Measurements from ENCODE around the gene GRID1. TPM values are rescaled to one million over a fixed set of nuclear protein-coding genes. Genes with fewer than 3 reads are reported as not detected.

The GRID1 gene
- total and polyA plus RNA-seq, 5 donors = 0.06 to 1.8 (median 0.29) TPM

DNA sequence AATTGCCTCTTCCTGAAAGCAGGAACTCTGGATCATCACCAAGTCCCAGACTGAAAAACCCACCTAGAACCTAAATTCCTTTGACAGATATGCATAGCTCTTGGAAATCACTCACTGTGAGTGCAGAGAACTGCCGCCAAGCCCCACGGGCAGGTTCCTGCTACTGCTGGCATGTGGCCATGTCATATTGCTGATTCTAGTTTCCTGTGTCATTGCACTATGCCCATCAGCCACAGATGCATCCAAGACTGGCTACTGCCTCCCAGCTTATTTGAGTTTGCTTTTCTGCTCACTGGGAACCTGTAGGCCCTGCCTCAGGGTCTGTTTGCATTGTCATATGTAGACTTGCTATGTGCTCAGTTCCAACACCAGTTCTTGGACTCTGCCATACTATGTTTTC lies 786.0 kb downstream of the GRID1 start:
- DNase-seq (no peak), ATAC-seq (no peak)
- intact Hi-C loops (cut with DNase I) = no loop called here
- Histone ChIP-seq H3K27ac (ENCODE audit: low read length) (no peak overlapping the region), H3K27me3 (ENCODE audit: control insufficient read depth, insufficient read depth) (no peaks in the 10 kb centered on the region), H3K4me3 (ENCODE audit: low read length) (no peak overlapping the region), H3K9me3 (ENCODE audit: control insufficient read depth, low read length) (peaks cover 2% of the 10 kb centered on the region), H3K4me1 (ENCODE audit: control insufficient read depth, insufficient read depth, low read length) (no peaks in the 10 kb centered on the region)
- 39% methylated on average over 2 of the region's 2 CpGs for WGBS

DNA sequence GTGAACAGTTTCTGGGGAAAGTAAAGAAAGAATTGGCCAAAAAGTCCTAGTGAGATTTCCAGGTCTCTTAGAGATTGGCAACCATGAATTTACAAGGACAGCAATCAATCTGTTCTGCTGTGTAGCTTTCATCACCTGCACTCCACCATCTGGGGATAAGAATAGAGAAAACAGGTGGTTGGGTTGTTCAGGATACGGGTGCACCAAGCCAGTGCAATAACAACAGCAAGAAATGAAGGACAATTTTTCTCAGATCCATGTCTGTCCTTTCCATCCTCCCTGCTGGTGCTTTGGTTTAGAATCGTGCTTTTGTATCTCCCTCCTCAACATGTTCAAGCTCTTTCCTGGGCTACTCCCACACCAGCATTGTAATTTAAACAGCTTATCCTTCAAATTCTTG lies 787.7 kb downstream of the GRID1 start:
- intact Hi-C loops (cut with DNase I) = no loop called here
- WGBS = 52% methylated on average over 2 of the region's 2 CpGs
- no peak overlapping the region for H3K27ac ChIP-seq (ENCODE audit: low read length)
- no peak overlapping the region for H3K4me3 ChIP-seq (ENCODE audit: low read length)
- H3K27me3 ChIP-seq (ENCODE audit: control insufficient read depth, insufficient read depth) = no peaks in the 10 kb centered on the region
- ATAC-seq = no peak
- peaks cover 2% of the 10 kb centered on the region for H3K9me3 ChIP-seq (ENCODE audit: control insufficient read depth, low read length)
- no peak for DNase-seq
- no peaks in the 10 kb centered on the region for H3K4me1 ChIP-seq (ENCODE audit: control insufficient read depth, insufficient read depth, low read length)

DNA sequence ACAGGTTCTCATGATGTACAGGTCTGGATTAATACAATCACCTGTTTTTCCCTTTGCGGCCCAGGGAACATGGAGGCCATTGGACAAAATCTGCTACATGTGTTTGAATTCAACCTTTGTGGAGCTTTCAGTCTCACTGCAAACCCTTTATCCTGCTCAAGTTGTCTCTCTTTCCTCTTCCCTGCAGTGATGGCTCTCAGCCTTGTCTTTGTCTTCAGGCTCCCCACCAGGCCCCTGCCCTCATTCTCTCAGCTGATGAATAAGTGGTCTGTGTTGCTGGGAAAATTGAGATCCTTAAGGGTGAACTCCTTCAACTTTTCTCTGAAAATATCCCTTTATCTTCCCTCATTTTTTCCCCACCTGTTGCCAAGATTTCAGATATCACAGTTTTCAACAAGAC lies 791.2 kb downstream of the GRID1 start:
- Histone ChIP-seq H3K4me3 (ENCODE audit: low read length) (no peak overlapping the region), H3K9me3 (ENCODE audit: control insufficient read depth, low read length) (no peaks in the 10 kb centered on the region), H3K4me1 (ENCODE audit: control insufficient read depth, insufficient read depth, low read length) (no peaks in the 10 kb centered on the region), H3K27me3 (ENCODE audit: control insufficient read depth, insufficient read depth) (no peaks in the 10 kb centered on the region), H3K27ac (ENCODE audit: low read length) (no peak overlapping the region)
- intact Hi-C loops (cut with DNase I) = no loop called here
- ATAC-seq (no peak), DNase-seq (no peak)
- WGBS = 95% methylated on average over 1 of the region's 1 CpG

DNA sequence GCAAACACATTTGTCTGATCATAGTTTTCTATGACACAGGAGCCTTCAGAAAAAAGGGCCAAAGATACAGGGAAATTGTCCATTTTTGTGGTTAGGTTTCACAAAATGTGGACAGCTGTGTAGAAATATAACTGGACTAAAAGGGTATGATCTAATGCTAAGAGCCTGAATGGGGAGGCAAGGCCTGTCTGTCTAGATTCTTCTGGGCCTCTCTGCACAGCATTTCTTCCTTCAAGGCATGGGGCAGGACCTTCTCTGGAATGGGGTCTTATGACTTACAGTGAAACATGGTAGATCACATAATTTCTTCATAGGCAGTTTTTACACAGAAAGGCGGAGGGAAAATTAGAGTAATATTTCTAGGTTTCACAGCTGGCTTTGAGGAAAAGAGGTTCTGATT lies 795.7 kb downstream of the GRID1 start:
- no peak for ATAC-seq
- Histone ChIP-seq H3K27ac (ENCODE audit: low read length) (no peak overlapping the region), H3K4me3 (ENCODE audit: low read length) (no peak overlapping the region), H3K9me3 (ENCODE audit: control insufficient read depth, low read length) (no peaks in the 10 kb centered on the region), H3K4me1 (ENCODE audit: control insufficient read depth, insufficient read depth, low read length) (no peaks in the 10 kb centered on the region), H3K27me3 (ENCODE audit: control insufficient read depth, insufficient read depth) (no peaks in the 10 kb centered on the region)
- 87% methylated on average over 1 of the region's 1 CpG for WGBS
- intact Hi-C loops (cut with DNase I) = no loop called here
- no peak for DNase-seq

DNA sequence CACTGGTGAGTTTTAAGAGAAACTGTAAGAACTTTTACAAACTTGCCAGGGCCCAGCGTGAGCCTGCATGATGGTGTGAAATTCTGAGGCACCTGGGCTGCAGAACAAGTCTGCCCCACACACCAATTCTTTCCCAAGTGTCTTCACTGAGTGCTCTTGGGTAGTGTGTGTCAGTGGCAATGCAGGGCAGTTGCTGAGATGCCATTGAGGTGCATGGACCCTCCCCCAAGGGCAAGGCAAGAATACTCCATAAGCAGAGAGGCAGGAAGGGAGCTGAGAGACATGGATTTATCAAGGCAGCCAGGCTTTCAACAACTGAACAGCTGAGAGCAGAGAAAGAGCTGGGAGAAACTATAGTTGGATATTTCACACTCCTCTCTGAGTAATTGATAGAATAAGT lies 801.2 kb downstream of the GRID1 start:
- ATAC-seq (no peak), DNase-seq (no peak)
- Histone ChIP-seq H3K27me3 (ENCODE audit: control insufficient read depth, insufficient read depth) (no peaks in the 10 kb centered on the region), H3K4me3 (ENCODE audit: low read length) (no peak overlapping the region), H3K9me3 (ENCODE audit: control insufficient read depth, low read length) (no peaks in the 10 kb centered on the region), H3K4me1 (ENCODE audit: control insufficient read depth, insufficient read depth, low read length) (no peaks in the 10 kb centered on the region), H3K27ac (ENCODE audit: low read length) (no peak overlapping the region)
- 52% methylated on average over 1 of the region's 1 CpG for WGBS
- intact Hi-C loops (cut with DNase I) = no loop called here

DNA sequence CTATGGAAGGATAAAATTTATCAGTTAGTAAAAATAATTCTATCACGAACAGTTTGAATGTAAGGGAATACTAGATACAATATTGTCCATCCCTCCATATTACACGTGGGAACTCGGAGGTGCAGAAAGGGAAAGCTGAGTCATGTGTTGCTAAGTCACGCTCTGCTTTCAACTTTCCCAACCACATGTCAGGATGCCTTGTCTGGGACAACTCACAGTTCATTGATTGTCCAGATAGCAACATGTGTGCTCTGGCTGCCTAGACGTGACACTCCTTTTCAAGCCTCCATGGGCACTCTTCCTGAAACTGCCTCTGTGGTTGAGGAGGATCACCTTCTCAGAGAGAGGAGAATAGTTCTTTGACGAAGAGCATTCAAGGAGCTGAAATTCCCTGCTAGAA lies 808.1 kb downstream of the GRID1 start:
- H3K4me1 ChIP-seq (ENCODE audit: control insufficient read depth, insufficient read depth, low read length) = no peaks in the 10 kb centered on the region
- intact Hi-C loops (cut with DNase I) = loop anchor here in 2 of 4 donors (10.0 kb wide), 1 partner anchor 816 kb away; no protein-coding TSS in a partner anchor
- no peak for DNase-seq
- H3K4me3 ChIP-seq (ENCODE audit: low read length) = no peak overlapping the region
- WGBS = 74% methylated on average over 6 of the region's 6 CpGs
- no peak overlapping the region for H3K27ac ChIP-seq (ENCODE audit: low read length)
- H3K27me3 ChIP-seq (ENCODE audit: control insufficient read depth, insufficient read depth) = no peaks in the 10 kb centered on the region
- no peak for ATAC-seq
- no peaks in the 10 kb centered on the region for H3K9me3 ChIP-seq (ENCODE audit: control insufficient read depth, low read length)

DNA sequence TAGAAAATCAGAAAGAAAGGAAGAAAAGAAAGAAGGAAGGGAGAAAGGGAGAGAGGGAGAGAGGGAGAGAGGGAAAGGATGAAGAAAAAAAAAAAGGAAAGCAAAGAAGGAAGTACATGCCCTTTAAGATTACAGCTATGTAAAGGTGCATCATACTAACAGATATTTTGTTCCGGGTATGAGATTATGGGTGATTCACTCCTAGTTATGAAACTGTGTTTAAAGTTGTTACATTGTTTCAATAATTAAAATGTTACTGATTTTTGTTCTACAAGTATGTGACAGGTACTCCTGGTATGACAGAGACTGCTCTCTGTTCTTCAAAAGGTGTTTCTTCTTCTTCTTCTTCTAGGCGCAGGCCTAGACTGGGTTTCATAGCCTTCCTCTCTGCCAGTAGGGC lies 808.9 kb downstream of the GRID1 start:
- Histone ChIP-seq H3K27me3 (ENCODE audit: control insufficient read depth, insufficient read depth) (no peaks in the 10 kb centered on the region), H3K4me3 (ENCODE audit: low read length) (no peak overlapping the region), H3K27ac (ENCODE audit: low read length) (no peak overlapping the region), H3K9me3 (ENCODE audit: control insufficient read depth, low read length) (no peaks in the 10 kb centered on the region), H3K4me1 (ENCODE audit: control insufficient read depth, insufficient read depth, low read length) (no peaks in the 10 kb centered on the region)
- DNase-seq (no peak), ATAC-seq (no peak)
- WGBS = 93% methylated on average over 2 of the region's 2 CpGs
- intact Hi-C loops (cut with DNase I) = loop anchor here in 2 of 4 donors (10.0 kb wide), 1 partner anchor 817 kb away; no protein-coding TSS in a partner anchor

DNA sequence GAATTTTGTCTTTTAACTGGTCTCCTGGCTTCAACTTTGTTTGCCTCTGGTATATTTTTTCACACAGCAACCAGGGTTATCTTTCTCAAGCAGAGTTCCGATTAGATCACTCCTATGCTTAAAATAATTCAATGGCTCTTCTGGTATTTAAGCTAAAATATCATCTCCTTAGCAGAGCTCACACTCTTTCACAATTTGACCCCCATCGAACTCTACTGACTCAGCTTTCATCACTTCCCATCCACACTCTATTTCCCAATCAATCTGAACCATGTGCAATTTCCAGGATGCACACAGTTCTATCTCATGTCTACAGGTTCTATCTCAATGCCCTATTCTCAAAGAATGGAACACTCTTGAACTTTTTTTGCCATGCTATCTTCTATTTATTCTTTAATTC lies 809.5 kb downstream of the GRID1 start:
- ATAC-seq = peak in 1 of 2 donors; percentile 31
- intact Hi-C loops (cut with DNase I) = loop anchor here in 2 of 4 donors (10.0 kb wide), 1 partner anchor 818 kb away; no protein-coding TSS in a partner anchor

More for the DNA sequence above, 809.5 kb downstream of the GRID1 start:
- Histone ChIP-seq H3K4me3 (ENCODE audit: low read length) (no peak overlapping the region), H3K4me1 (ENCODE audit: control insufficient read depth, insufficient read depth, low read length) (no peaks in the 10 kb centered on the region), H3K9me3 (ENCODE audit: control insufficient read depth, low read length) (no peaks in the 10 kb centered on the region), H3K27ac (ENCODE audit: low read length) (no peak overlapping the region), H3K27me3 (ENCODE audit: control insufficient read depth, insufficient read depth) (no peaks in the 10 kb centered on the region)
- DNase-seq = no peak
- whole genome bisulfite sequencing = 23% methylated on average over 2 of the region's 2 CpGs

Small RNAs within 50 kb of the gene (microRNA-seq; reads per million reads assigned to microRNA genes)
- gene MIR346 = 0.54 to 2.9 reads per million in 2 donors

Other genes starting within 250 kb of the GRID1 start
- 10 to 100 TPM; 21.9 to 26.7 (median 22.9) TPM for gene WAPL, start 155.0 kb upstream of the GRID1 start, total RNA-seq
- 10.9 TPM for gene WAPL, start 155.0 kb upstream of the GRID1 start, polyA plus RNA-seq